Measurements from ENCODE around the gene DBH.
A peak's percentile ranks its signal among the peaks of the same experiment; 100 is the strongest.

GRCh38 chr9:133664173-133665050 lies 28.2 kb downstream of the DBH start:
- TF ChIP-seq CTCF (conservative IDR thresholded peaks at IDR 0.05; ENCODE audit: low read depth, low read length) (peak; percentile 29; the same call in 1 of the 2 replicates), EZH2 (IDR thresholded peaks at IDR 0.05; ENCODE audit: borderline replicate concordance, low read depth, low read length, poor library complexity, severe bottlenecking) (no peak)
